GM18867 (cell line): ENCODE data around the gene ARHGAP25.
A peak's percentile ranks its signal among the peaks of the same experiment; 100 is the strongest.

Source experiments
- ATAC-seq: cut with Tn5 transposase; IDR thresholded peaks from one replicate; pipeline ENCODE4 v1.9.1; 2021; ENCODE audit warnings: mild to moderate bottlenecking, moderate library complexity; ENCODE audit not compliant: unreplicated experiment

ARHGAP25 gene, protein sequence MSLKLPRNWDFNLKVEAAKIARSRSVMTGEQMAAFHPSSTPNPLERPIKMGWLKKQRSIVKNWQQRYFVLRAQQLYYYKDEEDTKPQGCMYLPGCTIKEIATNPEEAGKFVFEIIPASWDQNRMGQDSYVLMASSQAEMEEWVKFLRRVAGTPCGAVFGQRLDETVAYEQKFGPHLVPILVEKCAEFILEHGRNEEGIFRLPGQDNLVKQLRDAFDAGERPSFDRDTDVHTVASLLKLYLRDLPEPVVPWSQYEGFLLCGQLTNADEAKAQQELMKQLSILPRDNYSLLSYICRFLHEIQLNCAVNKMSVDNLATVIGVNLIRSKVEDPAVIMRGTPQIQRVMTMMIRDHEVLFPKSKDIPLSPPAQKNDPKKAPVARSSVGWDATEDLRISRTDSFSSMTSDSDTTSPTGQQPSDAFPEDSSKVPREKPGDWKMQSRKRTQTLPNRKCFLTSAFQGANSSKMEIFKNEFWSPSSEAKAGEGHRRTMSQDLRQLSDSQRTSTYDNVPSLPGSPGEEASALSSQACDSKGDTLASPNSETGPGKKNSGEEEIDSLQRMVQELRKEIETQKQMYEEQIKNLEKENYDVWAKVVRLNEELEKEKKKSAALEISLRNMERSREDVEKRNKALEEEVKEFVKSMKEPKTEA

GRCh38 chr2:68734688-68735525, at the start of gene ARHGAP25:
TSS of gene ARHGAP25 (plus strand) at chr2:68734811. CDS start at chr2:68735200, 389 bp downstream.
- ATAC-seq: peak; percentile 64

DNA sequence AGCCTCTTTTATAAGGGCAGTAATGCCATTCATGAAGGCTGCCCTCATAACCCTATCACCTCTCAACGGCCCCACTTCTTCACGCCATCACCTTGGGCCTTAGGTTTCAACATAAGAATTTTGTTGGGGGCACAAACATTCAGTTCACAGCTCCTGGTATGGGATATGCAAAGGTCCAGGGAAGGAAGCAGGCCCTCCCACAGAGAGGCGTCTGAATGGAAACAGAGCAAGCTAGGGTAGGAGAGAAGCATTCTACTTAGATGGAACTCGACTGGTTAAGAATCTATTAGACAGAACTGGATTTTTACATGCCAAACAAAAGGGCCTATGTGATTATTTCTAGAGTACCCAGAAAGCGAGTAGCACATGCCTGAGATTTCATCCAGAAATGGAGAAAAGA, 48.4 kb upstream of the ARHGAP25 start:
- no peak for ATAC-seq

- ATAC-seq: no peak
These were observed 47.6 kb upstream of the ARHGAP25 start for GRCh38 chr2:68687018-68687417.

DNA sequence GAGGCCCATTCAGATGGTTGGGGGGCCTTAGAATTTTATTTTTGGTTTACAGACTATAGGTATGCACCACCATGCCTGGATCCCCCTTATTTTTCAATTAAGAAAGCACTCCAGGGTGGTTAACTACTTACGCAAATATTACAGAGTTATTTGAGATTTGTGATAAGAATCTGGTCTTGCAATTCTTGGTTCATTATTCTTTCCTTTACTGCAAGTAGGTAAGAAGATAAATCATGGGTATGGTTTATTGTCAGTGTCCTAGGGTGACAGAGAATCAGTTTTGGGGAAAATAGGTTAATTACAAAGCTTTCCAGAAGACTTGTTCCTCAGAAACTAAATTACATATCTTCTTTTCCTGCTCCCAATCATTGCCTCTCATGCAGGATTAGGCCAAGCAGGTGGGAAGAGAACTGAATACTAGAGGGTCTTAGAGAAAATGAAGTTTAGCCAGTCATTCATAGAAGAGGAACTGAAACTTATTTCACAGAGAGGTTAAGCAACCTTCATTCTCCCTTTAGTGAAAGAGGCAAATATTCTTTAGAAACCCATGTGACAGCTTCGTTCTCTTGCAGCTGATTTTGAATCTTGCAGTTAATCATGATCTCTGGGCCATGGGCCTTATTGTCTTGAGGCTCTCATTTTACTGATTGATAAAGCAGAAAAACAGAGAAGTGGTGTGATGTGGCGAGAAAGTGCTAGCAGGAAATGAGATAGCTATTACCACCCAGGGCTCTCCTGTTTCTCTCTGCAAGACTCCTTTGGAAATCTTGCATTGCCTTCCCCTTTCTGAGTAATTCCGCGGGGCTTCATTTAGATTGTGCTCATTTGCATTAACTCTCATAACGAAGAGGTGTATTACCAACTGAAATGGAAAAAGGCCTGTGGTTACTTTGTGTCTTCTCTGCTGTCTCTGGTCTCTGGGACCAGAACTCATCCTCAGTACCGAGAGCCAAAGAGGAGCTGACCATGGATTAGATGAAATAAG, 44.8 kb upstream of the ARHGAP25 start:
- peak; percentile 91 for ATAC-seq

DNA sequence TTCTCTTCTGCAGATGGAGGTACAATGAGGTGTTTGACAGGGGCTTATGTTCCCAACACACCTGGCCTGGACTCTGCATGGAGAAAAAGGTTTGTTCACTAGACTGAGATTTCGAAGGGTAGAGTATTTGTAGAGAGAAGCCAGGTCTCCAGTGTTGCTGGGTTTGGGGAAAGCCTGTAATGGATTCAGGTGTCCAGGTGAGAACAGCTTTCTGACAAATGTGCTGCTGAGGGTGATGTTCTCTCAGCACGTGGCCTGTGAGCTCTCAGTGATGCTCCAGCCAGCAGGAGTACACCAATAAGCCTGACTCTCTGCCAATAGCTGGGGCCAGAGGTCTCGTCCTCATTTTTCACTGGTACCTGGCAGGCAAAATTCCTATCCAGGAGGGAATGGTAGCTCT, 43.8 kb upstream of the ARHGAP25 start:
- ATAC-seq: no peak

DNA sequence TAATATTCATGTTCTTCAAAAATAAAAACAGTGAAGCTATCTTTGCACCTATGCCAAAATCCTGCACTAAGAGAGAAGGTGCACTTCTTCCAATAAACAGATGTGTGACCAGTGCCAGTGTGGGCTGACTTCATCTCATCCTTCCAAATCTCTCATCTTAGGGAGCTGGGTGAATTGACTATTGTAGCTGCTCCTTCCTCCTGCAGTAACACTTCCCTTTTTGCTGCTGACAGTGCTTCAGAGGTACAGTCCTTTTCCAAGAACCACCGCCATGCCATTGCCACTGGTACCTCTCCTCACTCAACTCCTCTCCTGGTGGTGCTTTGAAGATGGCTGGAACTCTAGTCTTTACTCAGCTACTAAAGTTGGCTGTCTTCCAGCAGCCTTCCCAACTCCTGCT, 42.1 kb upstream of the ARHGAP25 start:
- no peak for ATAC-seq

- ATAC-seq: no peak
These were observed 40.7 kb upstream of the ARHGAP25 start for GRCh38 chr2:68693951-68694350.

DNA sequence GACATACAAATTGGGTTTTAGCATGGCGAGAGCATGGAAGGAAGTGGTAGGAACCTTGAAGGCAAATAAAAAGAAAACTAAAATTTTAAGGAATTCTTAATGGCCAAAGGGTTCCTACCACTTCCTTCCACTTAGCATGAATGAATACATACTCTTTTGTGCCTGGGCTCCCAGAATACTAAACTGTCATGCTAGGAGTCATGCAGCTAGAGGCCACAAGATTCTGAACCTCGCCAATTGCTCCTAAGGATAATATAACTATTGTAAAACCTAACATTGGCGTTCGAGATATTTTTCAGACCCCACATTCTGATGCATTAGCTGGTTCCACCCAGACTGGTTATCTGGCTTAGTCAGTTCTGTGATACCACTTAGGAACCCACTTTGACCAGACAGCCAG, 38.6 kb upstream of the ARHGAP25 start:
- no peak for ATAC-seq

- ATAC-seq: no peak
These were observed 38.1 kb upstream of the ARHGAP25 start for GRCh38 chr2:68696554-68696953.

- no peak for ATAC-seq
These were observed 35.8 kb upstream of the ARHGAP25 start for GRCh38 chr2:68698567-68699377.

DNA sequence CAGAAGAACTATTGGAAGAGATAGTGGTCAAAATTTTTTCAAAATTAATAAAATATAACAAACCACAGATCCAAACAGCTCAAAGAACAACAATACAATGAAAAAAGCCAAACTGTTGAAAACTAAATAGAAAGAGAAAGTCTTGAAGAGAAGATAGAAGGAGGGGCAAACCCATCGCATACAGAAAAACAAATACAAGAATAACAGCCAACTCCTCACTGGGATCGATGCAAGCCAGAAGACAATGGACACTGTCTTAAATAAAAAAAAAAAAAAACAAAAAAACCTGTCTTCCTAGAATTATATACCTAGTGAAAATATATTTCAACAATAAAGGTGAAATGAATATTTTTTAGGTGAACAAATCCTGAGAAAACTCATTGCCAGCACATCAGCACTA, 34.1 kb upstream of the ARHGAP25 start:
- no peak for ATAC-seq

DNA sequence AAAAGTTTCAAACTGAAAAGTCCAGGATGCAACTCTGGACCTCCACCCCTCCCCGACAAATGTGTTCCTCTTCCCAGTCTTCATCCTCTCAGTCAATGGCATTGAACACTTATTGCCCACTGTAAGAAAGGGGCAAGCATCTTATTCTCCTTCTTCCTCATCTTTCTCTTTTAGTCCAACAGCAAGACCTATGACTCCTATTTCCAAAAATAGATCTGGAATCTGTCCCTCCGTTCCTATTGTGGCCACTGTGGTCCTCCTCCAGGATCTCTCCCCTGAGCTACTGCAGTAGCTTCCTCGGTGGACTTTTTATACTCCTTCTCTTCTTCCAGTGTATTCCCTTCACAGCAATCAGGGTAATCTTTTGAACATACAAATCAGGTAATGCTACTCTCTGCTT, 28.0 kb upstream of the ARHGAP25 start:
- ATAC-seq: no peak

- no peak for ATAC-seq
These were observed 26.0 kb upstream of the ARHGAP25 start for GRCh38 chr2:68708629-68709028.

GRCh38 chr2:68709421-68709911, 25.1 kb upstream of the ARHGAP25 start:
- peak; percentile 43 for ATAC-seq

- no peak for ATAC-seq
These were observed 24.3 kb upstream of the ARHGAP25 start for GRCh38 chr2:68710336-68710735.

DNA sequence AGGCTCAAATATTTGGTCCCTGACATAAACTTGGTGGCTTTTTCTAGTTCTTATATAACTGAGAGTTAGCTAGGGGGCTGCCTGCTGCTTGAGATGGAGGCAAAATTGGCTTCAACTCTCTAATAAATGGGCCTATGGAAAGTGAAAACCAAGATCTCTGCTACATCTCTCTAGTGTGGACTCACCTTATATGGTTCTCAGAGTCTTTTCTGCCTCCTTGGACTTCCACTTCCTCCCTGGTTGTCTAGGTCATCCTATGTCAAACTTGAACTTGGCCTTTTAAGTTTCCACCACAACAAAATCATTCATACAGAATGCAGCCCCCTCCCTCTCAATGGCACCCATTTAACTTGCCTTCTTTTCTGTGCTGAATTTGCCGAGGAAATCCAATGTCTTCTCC, 23.9 kb upstream of the ARHGAP25 start:
- ATAC-seq: peak; percentile 39

GRCh38 chr2:68714866-68715265, 19.7 kb upstream of the ARHGAP25 start:
- ATAC-seq: peak; percentile 60

DNA sequence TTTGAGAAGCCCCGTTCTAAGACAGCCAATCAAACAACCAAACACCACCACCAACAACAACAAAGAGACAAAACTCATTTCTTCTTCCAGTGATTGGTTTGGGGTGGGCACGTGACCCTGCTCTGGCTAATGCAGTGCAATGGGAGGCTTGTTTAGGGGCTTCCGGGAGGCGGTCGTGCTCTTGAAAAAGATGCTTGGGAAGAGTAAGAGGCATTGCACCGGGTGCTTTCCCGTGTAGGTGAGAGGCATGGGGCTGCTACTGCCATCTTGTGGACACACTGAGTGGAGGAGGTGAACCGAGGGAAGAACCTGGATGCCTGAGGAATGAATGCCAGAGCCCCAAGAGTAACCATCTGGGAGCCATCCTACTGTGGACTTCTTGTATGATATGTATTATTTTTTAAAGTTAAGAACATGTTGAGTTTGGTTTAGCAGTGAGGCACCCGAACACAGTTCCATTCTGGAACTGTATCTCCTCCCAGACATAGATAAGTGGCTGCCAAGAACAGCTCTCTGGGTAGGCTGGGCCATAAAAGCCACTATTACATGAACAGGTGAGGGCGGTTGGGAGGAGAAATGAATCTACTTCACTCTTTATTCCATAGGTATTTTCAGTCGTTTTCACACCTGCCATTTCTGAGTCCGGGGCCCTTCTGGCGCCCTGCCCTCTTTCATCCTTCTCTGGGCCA, 19.1 kb upstream of the ARHGAP25 start:
- ATAC-seq: peak; percentile 46
